ENCODE measurements around the gene INPP5A. TPM values are rescaled to one million over a fixed set of nuclear protein-coding genes. Genes with fewer than 3 reads are reported as not detected.
"Not testable (repeated sequence)": the region's sequence is repeated elsewhere in the genome, so short reads cannot be mapped to it uniquely, and the experiment has no call there.

Gene INPP5A
- total and polyA plus RNA-seq, 4 donors: 37.7 to 112 (median 54.9) TPM

- DNase-seq (no peak), ATAC-seq (ENCODE audit: low FRiP score) (no peak)
- no peak overlapping the region for H3K4me3 ChIP-seq (ENCODE audit: low read length in 2 of 2)
- no peaks in the 10 kb centered on the region for H3K27me3 ChIP-seq (ENCODE audit: control insufficient read depth in 1 of 2, insufficient read depth in 2 of 2, low read length in 1 of 2)
- H3K36me3 ChIP-seq (ENCODE audit: control insufficient read depth in 1 of 2, insufficient read depth in 2 of 2, low read length in 1 of 2): no peaks in the 10 kb centered on the region
- H3K27ac ChIP-seq (ENCODE audit: low read depth in 1 of 2, low read length in 2 of 2): no peak overlapping the region
- no peaks in the 10 kb centered on the region for H3K4me1 ChIP-seq (ENCODE audit: control insufficient read depth in 1 of 2, insufficient read depth in 2 of 2, low read length in 2 of 2)
- H3K9me3 ChIP-seq (ENCODE audit: control insufficient read depth, low read length): no peaks in the 10 kb centered on the region
- intact Hi-C loops (cut with DNase I): no loop called here
- WGBS, 2 donors: 85 to 88% methylated on average over 12 of the region's 12 CpGs
Measured at GRCh38 chr10:132742837-132743194, 205.2 kb downstream of the INPP5A start.

GRCh38 chr10:132743196-132743924 lies 205.8 kb downstream of the INPP5A start:
- H3K27me3 ChIP-seq (ENCODE audit: control insufficient read depth in 1 of 2, insufficient read depth in 2 of 2, low read length in 1 of 2); H3K4me3 ChIP-seq (ENCODE audit: low read length in 2 of 2); H3K4me1 ChIP-seq (ENCODE audit: control insufficient read depth in 1 of 2, insufficient read depth in 2 of 2, low read length in 2 of 2); H3K9me3 ChIP-seq (ENCODE audit: control insufficient read depth, low read length); H3K27ac ChIP-seq (ENCODE audit: low read depth in 1 of 2, low read length in 2 of 2); DNase-seq; H3K36me3 ChIP-seq (ENCODE audit: control insufficient read depth in 1 of 2, insufficient read depth in 2 of 2, low read length in 1 of 2); intact Hi-C loops (cut with DNase I); ATAC-seq (ENCODE audit: low FRiP score): not testable (repeated sequence)
- 76 to 78% methylated on average over 19 to 30 of the region's 30 CpGs for WGBS, 2 donors

DNA sequence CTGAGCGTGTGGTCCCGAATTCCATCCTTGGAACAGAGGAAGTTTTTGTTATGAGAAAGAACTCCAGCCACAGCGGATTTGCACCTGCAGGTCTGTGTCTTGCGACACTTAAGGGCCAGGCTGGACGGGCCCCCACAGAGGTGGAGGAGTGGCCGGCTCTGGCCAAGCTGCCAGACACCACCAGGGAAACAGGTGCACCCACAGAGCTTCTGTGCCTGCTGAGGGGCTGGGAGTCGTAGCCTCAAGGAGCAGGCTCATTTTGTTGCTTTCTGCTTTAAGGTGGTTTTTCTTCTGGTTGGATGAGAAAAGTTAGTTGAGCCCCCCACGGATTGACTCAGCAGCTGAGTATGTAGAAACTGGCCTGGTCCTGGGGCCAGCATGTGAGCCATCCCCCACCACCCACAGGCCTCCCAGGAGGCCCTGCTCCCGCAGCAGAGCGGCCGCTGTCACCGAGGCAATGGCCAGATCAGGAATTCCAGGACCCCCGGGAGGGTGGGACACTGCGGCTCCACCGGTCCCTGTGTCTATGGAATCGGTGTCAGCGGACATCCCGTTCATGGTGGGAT lies 206.4 kb downstream of the INPP5A start:
- 89 to 90% methylated on average over 18 of the region's 18 CpGs for WGBS, 2 donors

DNA sequence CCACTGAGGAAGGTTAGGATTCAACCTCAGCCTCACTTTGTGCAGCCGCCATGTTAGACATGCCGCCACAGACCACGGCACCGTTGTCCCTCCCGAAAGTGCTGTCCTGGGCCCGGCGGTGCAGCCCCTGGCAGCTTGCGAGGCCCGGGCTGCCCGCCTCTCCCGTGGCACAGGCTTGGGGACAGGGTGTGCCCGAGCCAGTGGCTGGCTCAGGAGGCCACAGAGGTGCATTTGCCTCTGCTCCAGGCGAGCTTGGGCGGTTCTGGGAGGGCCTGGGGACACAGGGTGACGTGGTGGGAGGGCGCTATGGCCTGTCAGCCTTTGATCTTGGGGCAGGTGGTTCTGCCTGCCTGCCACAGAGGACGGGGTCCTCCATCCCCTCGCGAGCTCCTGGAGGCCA lies 207.3 kb downstream of the INPP5A start:
- Histone ChIP-seq H3K27me3 (ENCODE audit: control insufficient read depth in 1 of 2, insufficient read depth in 2 of 2, low read length in 1 of 2) (no peaks in the 10 kb centered on the region), H3K9me3 (ENCODE audit: control insufficient read depth, low read length) (no peaks in the 10 kb centered on the region), H3K4me3 (ENCODE audit: low read length in 2 of 2) (no peak overlapping the region), H3K36me3 (ENCODE audit: control insufficient read depth in 1 of 2, insufficient read depth in 2 of 2, low read length in 1 of 2) (no peaks in the 10 kb centered on the region), H3K27ac (ENCODE audit: low read depth in 1 of 2, low read length in 2 of 2) (no peak overlapping the region), H3K4me1 (ENCODE audit: control insufficient read depth in 1 of 2, insufficient read depth in 2 of 2, low read length in 2 of 2) (no peaks in the 10 kb centered on the region)
- intact Hi-C loops (cut with DNase I): no loop called here
- ATAC-seq (ENCODE audit: low FRiP score) (no peak), DNase-seq (no peak)
- 94 to 96% methylated on average over 17 to 19 of the region's 19 CpGs for WGBS, 2 donors

More for the DNA sequence above, 206.4 kb downstream of the INPP5A start:
- Histone ChIP-seq H3K9me3 (ENCODE audit: control insufficient read depth, low read length) (no peaks in the 10 kb centered on the region), H3K4me3 (ENCODE audit: low read length in 2 of 2) (no peak overlapping the region), H3K27ac (ENCODE audit: low read depth in 1 of 2, low read length in 2 of 2) (no peak overlapping the region), H3K27me3 (ENCODE audit: control insufficient read depth in 1 of 2, insufficient read depth in 2 of 2, low read length in 1 of 2) (no peaks in the 10 kb centered on the region), H3K4me1 (ENCODE audit: control insufficient read depth in 1 of 2, insufficient read depth in 2 of 2, low read length in 2 of 2) (no peaks in the 10 kb centered on the region), H3K36me3 (ENCODE audit: control insufficient read depth in 1 of 2, insufficient read depth in 2 of 2, low read length in 1 of 2) (no peaks in the 10 kb centered on the region)
- DNase-seq: no peak
- ATAC-seq (ENCODE audit: low FRiP score): no peak
- intact Hi-C loops (cut with DNase I): no loop called here

- Histone ChIP-seq H3K9me3 (ENCODE audit: control insufficient read depth, low read length) (no peaks in the 10 kb centered on the region), H3K4me1 (ENCODE audit: control insufficient read depth in 1 of 2, insufficient read depth in 2 of 2, low read length in 2 of 2) (no peaks in the 10 kb centered on the region), H3K27me3 (ENCODE audit: control insufficient read depth in 1 of 2, insufficient read depth in 2 of 2, low read length in 1 of 2) (no peaks in the 10 kb centered on the region), H3K36me3 (ENCODE audit: control insufficient read depth in 1 of 2, insufficient read depth in 2 of 2, low read length in 1 of 2) (peaks cover 0 to 2% of the 10 kb centered on the region in 2 donors), H3K4me3 (ENCODE audit: low read length in 2 of 2) (no peak overlapping the region), H3K27ac (ENCODE audit: low read depth in 1 of 2, low read length in 2 of 2) (no peak overlapping the region)
- intact Hi-C loops (cut with DNase I): no loop called here
- 90 to 93% methylated on average over 17 of the region's 17 CpGs for WGBS, 2 donors
- no peak for DNase-seq
- no peak for ATAC-seq (ENCODE audit: low FRiP score)
Measured at GRCh38 chr10:132745511-132745910, 207.9 kb downstream of the INPP5A start.

GRCh38 chr10:132745971-132746370 lies 208.4 kb downstream of the INPP5A start:
- H3K27ac ChIP-seq (ENCODE audit: low read depth in 1 of 2, low read length in 2 of 2): no peak overlapping the region
- 93 to 95% methylated on average over 13 of the region's 13 CpGs for WGBS, 2 donors
- intact Hi-C loops (cut with DNase I): no loop called here

DNA sequence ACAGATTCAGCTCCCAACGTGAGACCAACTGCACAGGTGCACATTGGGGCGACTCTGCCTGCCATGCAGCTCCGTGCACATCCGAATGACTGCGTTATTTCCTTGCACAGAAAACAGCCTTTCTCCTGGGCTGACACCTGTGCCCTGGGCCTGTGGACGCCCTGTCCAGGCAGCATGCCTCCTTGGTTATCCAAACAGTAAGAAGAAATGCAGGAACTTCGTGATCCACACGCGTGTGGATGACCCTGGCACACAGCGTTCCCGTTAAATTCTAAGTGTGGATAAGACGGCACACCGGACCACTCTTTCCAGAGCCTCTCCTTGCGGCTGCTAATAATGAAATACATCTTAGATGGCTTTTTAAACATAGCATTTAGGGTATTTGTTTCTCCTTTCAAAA lies 208.8 kb downstream of the INPP5A start:
- DNase-seq (no peak), ATAC-seq (ENCODE audit: low FRiP score) (no peak)
- H3K27me3 ChIP-seq (ENCODE audit: control insufficient read depth in 1 of 2, insufficient read depth in 2 of 2, low read length in 1 of 2): no peaks in the 10 kb centered on the region
- H3K36me3 ChIP-seq (ENCODE audit: control insufficient read depth in 1 of 2, insufficient read depth in 2 of 2, low read length in 1 of 2): peaks cover 0 to 2% of the 10 kb centered on the region in 2 donors
- intact Hi-C loops (cut with DNase I): no loop called here
- H3K4me1 ChIP-seq (ENCODE audit: control insufficient read depth in 1 of 2, insufficient read depth in 2 of 2, low read length in 2 of 2): no peaks in the 10 kb centered on the region
- H3K9me3 ChIP-seq (ENCODE audit: control insufficient read depth, low read length): no peaks in the 10 kb centered on the region
- no peak overlapping the region for H3K4me3 ChIP-seq (ENCODE audit: low read length in 2 of 2)
- 87 to 88% methylated on average over 14 of the region's 14 CpGs for WGBS, 2 donors
- H3K27ac ChIP-seq (ENCODE audit: low read depth in 1 of 2, low read length in 2 of 2): no peak overlapping the region

More at GRCh38 chr10:132745971-132746370, 208.4 kb downstream of the INPP5A start:
- H3K36me3 ChIP-seq (ENCODE audit: control insufficient read depth in 1 of 2, insufficient read depth in 2 of 2, low read length in 1 of 2): peaks cover 0 to 2% of the 10 kb centered on the region in 2 donors
- no peaks in the 10 kb centered on the region for H3K4me1 ChIP-seq (ENCODE audit: control insufficient read depth in 1 of 2, insufficient read depth in 2 of 2, low read length in 2 of 2)
- ATAC-seq (ENCODE audit: low FRiP score) (no peak), DNase-seq (no peak)
- no peaks in the 10 kb centered on the region for H3K9me3 ChIP-seq (ENCODE audit: control insufficient read depth, low read length)
- no peaks in the 10 kb centered on the region for H3K27me3 ChIP-seq (ENCODE audit: control insufficient read depth in 1 of 2, insufficient read depth in 2 of 2, low read length in 1 of 2)
- no peak overlapping the region for H3K4me3 ChIP-seq (ENCODE audit: low read length in 2 of 2)

DNA sequence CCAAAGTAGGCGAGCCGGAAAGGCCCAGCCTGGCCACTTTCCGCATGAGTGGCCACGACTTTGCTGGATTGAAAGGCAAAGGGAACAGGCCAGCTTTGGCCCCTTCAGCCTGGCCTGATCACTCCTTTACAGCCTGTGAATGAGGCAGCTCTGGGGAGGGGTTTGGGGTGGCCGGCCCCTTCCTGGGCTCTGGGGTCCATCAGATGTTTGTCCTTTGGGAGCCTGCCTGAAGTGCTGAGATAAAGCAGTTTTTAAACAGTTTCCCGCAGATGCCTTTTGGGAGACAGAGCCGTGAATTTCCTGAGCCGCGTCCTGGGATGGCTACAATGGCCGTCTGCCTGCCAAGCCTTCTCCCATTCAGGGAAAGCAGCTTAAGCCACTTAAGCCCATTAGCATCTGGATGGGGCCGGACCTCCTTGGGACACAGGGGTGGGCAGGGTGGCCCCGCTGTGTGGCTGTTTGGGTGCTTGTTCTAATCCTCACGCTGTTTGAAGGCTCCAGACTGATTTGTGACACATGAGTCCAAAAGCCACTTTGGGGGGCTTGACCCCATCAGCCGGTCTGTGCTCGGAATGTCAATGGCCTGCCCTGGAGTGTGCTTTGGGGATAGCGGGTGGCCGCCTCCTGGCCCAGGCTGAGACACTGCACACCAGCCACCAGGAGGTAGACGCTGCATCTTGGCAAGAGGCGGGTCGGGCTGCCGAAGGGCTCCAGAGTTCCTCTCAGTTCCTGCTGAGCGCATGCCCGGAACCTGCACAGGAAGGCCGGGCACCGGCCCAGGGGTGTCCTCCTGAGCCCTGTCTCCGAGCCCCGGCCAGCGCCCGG lies 209.4 kb downstream of the INPP5A start:
- WGBS, 2 donors: 79 to 82% methylated on average over 29 of the region's 29 CpGs
- intact Hi-C loops (cut with DNase I): no loop called here

More for the DNA sequence above, 209.4 kb downstream of the INPP5A start:
- H3K36me3 ChIP-seq (ENCODE audit: control insufficient read depth in 1 of 2, insufficient read depth in 2 of 2, low read length in 1 of 2): peaks cover 0 to 2% of the 10 kb centered on the region in 2 donors
- no peaks in the 10 kb centered on the region for H3K9me3 ChIP-seq (ENCODE audit: control insufficient read depth, low read length)
- no peak overlapping the region for H3K27ac ChIP-seq (ENCODE audit: low read depth in 1 of 2, low read length in 2 of 2)
- no peaks in the 10 kb centered on the region for H3K4me1 ChIP-seq (ENCODE audit: control insufficient read depth in 1 of 2, insufficient read depth in 2 of 2, low read length in 2 of 2)
- no peaks in the 10 kb centered on the region for H3K27me3 ChIP-seq (ENCODE audit: control insufficient read depth in 1 of 2, insufficient read depth in 2 of 2, low read length in 1 of 2)
- no peak for DNase-seq
- ATAC-seq (ENCODE audit: low FRiP score): no peak
- H3K4me3 ChIP-seq (ENCODE audit: low read length in 2 of 2): no peak overlapping the region

Measured in aorta (tissue), 5 donors.